HG03520 (cell line): ENCODE data around the gene PTP4A1.
"Not testable (repeated sequence)": the region's sequence is repeated elsewhere in the genome, so short reads cannot be mapped to it uniquely, and the experiment has no call there.

ENCODE experiments used
- ATAC-seq: cut with Tn5 transposase; IDR thresholded peaks from one replicate; pipeline ENCODE4 v1.9.1; 2021; ENCODE audit warnings: mild to moderate bottlenecking, moderate library complexity; ENCODE audit not compliant: unreplicated experiment

The PTP4A1 gene

DNA sequence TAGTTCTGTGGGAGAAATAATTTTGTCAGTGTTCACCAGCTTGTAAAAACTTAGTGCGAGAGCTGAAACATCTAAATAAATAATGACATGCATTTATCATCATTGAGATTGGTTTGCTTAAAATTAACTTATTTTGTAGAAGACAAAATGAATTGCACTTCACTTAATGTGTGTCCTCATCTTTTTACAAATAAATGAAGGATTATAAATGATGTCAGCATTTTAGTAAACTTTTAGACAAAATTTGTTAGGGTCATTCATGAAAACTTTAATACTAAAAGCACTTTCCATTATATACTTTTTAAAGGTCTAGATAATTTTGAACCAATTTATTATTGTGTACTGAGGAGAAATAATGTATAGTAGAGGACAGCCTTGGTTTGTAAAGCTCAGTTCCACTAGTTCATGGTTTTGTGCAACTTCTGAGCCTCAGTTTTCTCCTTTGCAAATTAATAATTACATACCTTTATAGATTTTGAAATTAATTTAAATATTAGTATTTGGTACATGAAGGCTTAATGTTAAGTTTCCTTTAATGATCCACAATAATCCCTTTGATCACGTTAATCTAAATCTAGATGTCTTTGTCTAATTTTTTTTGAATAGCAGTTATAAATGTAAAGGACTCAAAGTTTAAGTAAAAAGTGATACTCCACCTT, 9.2 kb downstream of the PTP4A1 start:
- ATAC-seq, result no peak

DNA sequence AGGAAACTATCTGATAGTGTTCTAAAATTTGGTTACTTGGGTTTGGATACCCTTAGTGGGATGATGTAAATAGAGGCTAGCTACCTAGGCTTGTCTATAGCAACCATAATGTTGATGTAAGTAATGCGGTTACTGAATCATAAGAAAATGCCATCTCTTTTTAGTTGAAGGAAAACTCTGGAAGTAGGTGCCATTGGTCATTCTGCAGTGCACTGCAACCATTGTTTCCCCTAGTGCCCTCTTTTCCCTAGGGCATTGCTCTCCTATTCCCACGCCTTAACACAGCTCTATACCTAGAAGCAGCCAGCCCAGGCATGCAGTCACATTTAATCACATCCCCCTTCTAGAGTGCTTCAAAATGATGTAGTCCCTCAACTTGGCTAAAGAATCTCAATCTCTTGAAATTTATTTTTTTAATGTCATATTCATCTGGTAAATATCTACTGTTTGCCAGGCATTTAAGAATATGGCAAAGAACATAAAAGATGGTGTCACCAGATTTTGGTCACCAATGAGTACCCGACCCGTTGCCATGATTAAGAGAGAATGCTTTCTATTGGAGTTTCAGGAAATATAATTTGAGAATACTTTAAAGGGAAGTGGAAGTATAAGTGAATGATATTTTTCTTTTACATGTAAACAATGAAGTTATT, 10.4 kb downstream of the PTP4A1 start:
- no peak for ATAC-seq

DNA sequence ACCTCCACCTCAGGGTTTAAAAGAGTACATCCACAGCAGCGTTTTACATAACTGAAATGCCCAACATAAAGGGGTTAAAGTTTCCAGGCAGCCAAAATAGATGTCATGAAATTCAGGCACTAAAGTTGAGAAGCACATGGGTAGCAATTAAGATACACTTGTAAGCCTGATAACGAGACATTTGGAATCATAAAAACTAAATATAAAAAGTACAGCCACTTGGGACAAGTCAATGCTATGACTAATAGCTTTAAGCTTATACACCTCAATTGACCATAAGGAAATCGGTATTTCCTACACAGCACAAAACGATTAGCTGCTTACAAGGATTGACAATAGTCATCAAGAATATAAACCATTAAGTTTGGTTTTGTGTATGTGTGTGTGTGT, 11.8 kb downstream of the PTP4A1 start:
- no peak for ATAC-seq

DNA sequence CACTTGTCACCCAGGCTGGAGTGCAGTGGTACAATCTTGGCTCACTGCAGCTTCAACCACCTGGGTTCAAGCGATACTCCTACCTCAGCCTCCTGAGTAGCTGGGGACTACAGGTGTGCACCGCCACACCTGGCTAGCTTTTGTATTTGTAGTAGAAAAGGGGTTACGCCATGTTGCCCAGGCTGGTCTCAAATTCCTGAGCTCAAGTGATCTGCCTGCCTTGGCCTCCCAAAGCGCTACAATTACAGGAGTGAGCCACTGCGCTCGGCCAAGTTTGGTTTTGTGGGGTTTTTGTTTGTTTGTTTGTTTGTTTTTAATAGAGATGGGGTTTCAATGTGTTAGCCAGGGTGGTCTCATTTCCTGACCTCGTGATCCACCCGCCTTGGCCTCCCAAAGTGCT, 12.3 kb downstream of the PTP4A1 start:
- ATAC-seq, result no peak

DNA sequence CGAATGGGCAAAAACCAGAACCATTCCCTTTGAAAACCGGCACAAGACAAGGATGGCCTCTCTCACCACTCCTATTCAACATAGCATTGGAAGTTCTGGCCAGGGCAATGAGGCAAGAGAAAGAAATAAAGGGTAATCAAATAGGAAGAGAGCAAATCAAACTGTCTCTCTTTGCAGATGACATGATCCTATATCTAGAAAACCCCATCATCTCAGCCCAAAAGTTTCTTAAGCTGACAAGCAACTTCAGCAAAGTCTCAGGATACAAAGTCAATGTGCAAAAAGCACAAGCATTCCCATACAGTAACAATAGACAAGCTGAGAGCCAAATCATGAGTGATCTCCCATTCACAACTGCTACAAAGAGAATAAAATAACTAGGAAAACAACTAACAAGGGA, 13.4 kb downstream of the PTP4A1 start:
- ATAC-seq, result not testable (repeated sequence)

DNA sequence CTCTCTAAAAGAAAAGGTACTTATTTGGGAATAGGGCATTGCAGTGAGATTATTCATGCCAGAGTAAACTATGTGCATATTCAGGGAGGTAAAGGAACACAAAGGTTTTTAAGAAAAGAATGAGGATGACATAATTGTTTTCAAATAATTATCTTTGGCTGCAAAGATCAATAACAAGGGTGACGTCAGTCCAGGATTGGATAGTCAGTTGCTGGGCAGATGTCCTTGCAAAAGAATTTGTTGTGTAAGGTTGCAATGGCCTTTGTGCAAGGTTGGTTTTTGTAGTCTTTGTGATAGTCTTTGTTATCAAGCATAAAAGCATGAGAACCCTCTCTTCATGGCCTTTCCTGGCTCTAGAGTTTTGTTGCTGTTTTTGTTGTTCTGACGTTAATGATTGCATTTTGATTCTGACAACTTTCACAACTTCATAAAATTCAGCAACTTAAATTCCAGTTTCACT, 17.7 kb downstream of the PTP4A1 start:
- no peak for ATAC-seq

DNA sequence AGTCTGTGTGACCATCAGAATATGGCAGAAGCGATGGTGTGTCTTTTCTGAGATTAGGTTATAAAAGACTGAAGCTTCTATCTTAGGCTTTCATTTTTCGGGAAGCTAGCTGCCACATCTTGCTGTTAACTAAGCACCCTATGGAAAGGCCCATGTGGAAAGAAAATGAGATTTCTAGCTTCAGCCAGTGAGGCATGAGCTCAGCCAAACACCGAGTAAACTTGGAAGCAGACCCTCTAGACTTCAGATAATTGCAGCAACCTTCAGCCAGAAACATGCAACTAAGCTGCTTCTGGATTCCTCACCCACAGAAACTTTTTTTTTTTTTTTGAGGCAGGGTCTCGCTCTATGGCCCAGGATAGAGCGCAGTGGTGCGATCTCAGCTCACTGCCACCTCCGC, 20.6 kb downstream of the PTP4A1 start:
- no peak for ATAC-seq

DNA sequence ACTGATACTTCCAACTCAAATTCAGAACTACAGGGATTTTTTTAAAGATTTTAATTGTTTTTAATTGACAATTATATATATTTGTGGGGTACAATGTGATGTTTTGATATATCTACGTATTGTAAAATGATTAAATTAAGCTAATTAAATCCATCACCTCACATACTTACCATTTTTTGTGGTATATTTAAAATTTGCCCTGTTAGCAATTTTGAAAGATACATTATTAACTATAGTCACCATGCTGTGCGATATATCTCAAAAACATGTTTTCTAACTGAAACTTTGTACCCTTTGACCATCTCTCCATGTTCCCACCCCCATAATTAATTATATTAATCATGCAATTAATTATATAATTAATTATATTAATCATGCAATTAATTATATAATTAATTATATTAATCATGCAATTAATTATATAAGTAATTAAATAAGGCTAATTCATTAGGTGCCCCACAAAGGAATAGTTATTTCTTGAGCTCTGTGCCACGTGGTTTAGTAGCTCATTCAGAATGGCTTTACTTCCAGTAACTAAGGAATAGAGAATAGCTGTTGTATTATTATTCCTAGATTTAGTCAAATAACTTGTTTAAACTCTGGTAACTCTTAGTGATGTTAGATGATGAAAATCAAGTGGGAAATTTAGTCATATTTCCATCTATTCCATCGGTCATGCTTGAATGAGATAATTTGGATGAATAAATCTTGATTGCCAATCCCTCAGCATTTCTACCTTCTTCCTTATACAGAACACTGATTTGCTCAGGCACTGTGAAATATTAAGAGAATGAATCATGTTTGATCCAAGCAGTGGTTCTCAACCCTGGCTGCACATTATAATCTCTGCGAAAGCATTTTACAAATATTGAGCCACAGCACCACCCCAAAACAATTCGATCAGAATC, 25.1 kb downstream of the PTP4A1 start:
- no peak for ATAC-seq

DNA sequence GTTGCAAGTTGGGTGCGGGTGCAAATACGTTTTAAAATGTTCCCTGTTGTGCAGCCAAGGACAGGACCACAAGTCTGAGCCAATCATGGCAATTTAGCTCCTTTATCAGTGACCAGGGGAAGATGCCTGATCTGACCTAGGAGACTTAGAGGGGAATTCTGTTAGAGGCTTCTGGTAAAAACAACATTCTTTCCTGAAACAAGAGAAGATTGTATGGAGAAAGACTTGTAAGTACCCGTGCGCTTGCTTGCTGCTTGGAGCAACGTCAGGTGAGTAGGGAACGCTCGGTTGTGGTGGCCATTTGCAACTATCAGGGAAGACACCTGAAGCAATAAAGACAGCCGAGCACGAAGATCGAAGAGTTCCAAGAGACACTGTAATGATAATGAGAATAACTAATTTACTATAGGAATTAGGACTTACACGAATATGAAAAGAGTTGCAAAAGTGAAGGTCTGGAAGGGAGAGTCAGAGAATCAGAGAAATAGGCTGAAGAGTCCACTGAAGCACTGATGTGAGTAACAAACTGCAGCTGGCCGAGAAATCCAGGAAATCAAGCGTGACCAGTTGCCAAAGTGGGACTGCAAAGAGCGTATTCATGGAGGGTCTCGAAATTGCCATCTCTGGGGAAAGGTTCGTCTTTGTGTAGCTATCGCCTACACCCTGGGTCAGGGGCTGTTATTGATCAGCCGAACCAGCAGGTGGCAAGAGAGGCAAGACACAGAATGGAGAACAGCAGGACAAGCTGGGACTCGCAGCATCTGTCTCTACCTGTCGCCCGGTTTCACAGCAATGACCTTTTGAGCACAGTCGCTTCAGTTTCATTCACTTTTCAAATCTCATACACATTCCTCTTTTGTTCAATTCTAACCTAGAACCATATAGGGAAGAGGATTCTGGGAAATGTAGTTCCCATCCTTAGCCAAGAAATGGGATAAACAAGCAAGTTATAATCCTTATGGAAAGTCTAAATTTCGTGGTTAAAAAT, 26.1 kb downstream of the PTP4A1 start:
- ATAC-seq, result peak; percentile 100

DNA sequence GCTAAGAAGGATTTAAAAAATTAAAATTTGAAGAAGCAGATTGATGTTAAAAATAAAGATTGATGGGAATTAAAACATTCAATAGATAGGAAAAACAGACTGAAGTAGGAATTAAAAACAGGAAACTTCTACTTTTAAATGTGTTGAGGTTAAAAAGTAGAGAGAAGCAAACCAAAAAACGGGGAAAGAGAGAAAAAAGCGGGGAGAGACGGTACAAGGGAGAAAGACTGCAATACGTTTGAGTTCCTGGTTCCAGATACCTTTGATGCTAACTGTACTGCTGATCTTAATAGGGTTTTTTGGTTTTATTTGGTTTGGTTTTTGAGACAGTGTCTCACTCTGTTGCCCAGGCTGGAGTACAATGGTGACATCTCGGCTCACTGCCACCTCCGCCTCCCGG, 27.0 kb downstream of the PTP4A1 start:
- no peak for ATAC-seq

DNA sequence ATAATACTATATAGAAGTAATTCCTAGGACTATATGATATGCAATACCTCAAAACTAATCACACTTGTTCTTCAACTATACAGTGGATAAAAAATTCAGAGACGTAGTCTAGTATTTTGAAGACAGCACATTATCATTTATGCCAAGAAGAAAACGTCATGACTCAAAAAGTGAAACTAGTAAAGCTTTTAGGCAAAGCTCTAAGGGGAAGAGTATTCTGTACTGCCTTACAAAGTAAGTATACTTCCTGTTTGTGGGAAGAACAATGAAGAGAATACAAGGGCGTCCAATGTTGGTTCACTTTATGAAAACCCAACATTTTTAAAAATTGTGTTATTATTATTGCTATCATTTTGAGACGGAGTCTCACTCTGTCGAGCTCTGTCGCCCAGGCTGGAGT, 27.9 kb downstream of the PTP4A1 start:
- no peak for ATAC-seq

DNA sequence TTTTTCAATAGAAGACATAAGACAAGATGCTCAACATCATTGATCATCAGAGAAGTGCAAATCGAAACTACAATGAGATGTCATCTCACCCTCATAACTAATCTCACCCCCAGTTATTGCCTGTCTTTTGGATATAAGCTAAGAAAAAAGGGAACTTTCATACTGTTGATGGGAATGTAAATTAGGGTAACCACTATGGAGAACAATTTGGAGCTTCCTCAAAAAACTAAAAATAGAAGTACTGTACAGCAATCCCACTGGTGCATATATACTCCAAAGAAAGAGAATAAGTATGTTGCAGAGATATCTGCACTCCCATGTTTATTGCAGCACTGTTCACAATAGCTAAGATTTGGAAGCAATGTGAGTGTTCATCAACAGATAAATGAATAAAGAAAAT, 37.0 kb downstream of the PTP4A1 start:
- no peak for ATAC-seq

DNA sequence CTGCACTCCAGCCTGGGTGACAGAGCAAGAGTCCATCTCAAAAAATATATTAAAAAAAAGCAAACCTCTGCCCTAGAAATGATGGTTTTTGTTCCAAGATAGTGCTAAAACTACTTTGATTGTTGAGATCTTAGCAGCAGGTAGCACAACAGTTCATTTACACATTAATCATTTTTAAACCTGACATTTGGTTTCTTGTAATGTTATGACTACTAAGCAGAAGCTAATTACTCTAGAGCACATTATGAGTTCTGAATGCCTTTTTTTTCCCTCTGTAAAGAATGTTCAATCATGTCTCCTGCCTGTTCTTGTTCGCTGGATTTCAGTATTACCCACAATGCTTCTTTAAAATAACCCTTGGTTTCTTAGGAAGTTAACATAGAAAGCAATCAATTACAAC, 38.7 kb downstream of the PTP4A1 start:
- ATAC-seq, result no peak

DNA sequence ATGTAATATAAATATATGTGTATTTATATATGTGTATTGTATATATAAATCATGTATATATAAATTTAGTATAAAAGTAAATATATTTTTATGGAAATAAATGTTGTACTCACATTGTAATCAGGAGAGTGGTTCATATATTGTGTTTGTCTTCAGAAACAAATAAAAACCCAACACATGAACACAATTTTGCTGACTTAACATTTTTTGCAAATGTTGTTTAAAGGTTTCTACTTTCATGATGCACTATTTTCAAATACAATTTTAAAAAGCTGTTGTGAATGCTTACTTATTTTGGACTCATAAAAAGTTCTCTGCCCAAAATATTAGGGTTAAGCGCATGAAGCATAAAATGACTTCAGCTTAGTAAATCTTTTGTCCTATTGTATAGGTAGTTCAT, 39.3 kb downstream of the PTP4A1 start:
- no peak for ATAC-seq

DNA sequence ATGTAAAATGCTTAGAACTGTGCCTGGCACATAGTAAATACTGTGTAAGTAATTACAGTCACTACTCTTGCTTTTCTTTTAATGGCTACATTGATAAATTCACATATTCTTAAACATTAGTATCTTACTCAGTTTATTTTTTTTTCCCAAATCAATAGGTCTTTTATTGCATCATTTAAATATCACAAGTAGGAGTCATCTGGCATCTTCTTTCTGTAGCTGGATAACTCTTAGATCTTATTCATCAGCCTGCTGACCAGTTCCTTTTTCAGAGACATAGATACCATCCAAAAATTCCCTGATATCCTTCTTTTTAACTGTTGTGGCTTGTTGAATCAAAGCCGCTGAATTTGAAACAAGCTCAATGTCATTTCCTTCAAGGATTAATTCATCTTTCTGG, 43.3 kb downstream of the PTP4A1 start:
- no peak for ATAC-seq
